Right atrium auricular region (tissue), 2 donors: ENCODE measurements around the gene UIMC1. TPM values are rescaled to one million over a fixed set of nuclear protein-coding genes. Genes with fewer than 3 reads are reported as not detected.
A peak's percentile ranks its signal among the peaks of the same experiment; 100 is the strongest.
"Not testable (repeated sequence)": the region's sequence is repeated elsewhere in the genome, so short reads cannot be mapped to it uniquely, and the experiment has no call there.

Experiments
- DNase-seq: peaks from one replicate; pipeline ENCODE4 v3.0.0-alpha.2; 2019; ENCODE audit warnings: low spot score
- H3K27ac ChIP-seq, 2 donors: fragments of 200-600 bp; sonication (generic); 1 replicate in 1 of 2; 2 replicates in 1 of 2; pipeline ENCODE4 v1.5.1; 2016 to 2019
- H3K27me3 ChIP-seq, 2 donors: fragments of 200-600 bp; sonication (generic); one replicate each; pipeline versions ENCODE4 v1.5.1 to v1.6.0; 2017 to 2019
- H3K36me3 ChIP-seq: fragments of 200-600 bp; sonication (generic); one replicate; pipeline ENCODE4 v1.5.1; 2016
- H3K4me1 ChIP-seq, 2 donors: fragments of 200-600 bp; sonication (generic); one replicate each; pipeline versions ENCODE4 v1.5.1 to v1.6.0; 2017 to 2019
- H3K4me3 ChIP-seq, 2 donors: fragments of 200-600 bp; sonication (generic); 1 replicate in 1 of 2; 2 replicates in 1 of 2; pipeline ENCODE4 v1.5.1; 2017 to 2019; ENCODE audit warnings: mild to moderate bottlenecking in 1 of 2, moderate library complexity in 1 of 2
- H3K9me3 ChIP-seq, 2 donors: fragments of 200-600 bp; sonication (generic); one replicate each; pipeline ENCODE4 v1.5.1; 2019
- total RNA-seq, 2 donors: library from RNA; depleted of rRNA; stranded (reverse); fragments of >200 nt; gene quantifications; one replicate each; pipeline ENCODE4 v1.1.0, GENCODE V29; 2016
- TF ChIP-seq, protein P1 (sequence below), 2 donors: fragments of 200-600 bp; sonication (generic); IDR thresholded peaks; one replicate each; pipeline ENCODE4 v1.5.1; 2019; ENCODE audit warnings: antibody characterized with exemption in 2 of 2

Gene UIMC1
- total RNA-seq, 2 donors from 2014 or later = 18.9 to 27.4 TPM

DNA sequence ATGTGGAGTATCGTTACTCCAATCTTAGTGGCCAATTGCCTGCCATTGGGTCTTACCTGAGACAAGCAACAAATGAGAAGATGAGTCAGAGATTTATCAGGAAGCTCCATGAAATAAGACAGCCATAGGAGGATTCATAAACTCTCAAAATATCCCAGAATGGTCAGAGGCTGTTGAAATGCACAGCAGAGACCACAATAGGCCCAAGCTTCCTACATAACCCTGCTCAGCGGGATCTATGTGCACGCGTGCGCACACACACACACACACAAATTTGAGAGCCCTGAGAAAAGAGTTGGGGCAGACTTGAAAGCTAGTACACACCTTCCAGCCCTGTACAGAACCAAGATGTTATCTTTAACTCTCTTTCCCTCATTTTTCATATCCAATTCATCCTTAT, 9.8 kb downstream of the UIMC1 start:
- TF ChIP-seq, protein P1, sequence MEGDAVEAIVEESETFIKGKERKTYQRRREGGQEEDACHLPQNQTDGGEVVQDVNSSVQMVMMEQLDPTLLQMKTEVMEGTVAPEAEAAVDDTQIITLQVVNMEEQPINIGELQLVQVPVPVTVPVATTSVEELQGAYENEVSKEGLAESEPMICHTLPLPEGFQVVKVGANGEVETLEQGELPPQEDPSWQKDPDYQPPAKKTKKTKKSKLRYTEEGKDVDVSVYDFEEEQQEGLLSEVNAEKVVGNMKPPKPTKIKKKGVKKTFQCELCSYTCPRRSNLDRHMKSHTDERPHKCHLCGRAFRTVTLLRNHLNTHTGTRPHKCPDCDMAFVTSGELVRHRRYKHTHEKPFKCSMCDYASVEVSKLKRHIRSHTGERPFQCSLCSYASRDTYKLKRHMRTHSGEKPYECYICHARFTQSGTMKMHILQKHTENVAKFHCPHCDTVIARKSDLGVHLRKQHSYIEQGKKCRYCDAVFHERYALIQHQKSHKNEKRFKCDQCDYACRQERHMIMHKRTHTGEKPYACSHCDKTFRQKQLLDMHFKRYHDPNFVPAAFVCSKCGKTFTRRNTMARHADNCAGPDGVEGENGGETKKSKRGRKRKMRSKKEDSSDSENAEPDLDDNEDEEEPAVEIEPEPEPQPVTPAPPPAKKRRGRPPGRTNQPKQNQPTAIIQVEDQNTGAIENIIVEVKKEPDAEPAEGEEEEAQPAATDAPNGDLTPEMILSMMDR (IDR thresholded peaks at IDR 0.05) = no peak
- no peak overlapping the region for H3K4me3 ChIP-seq
- H3K36me3 ChIP-seq = no peaks in the 10 kb centered on the region
- peaks cover 0 to 10% of the 10 kb centered on the region in 2 donors for H3K9me3 ChIP-seq
- no peak for DNase-seq
- H3K27ac ChIP-seq = peak overlapping the region in 1 of 2 donors; percentile 47
- no peaks in the 10 kb centered on the region for H3K27me3 ChIP-seq
- peaks cover 0 to 14% of the 10 kb centered on the region in 2 donors for H3K4me1 ChIP-seq

DNA sequence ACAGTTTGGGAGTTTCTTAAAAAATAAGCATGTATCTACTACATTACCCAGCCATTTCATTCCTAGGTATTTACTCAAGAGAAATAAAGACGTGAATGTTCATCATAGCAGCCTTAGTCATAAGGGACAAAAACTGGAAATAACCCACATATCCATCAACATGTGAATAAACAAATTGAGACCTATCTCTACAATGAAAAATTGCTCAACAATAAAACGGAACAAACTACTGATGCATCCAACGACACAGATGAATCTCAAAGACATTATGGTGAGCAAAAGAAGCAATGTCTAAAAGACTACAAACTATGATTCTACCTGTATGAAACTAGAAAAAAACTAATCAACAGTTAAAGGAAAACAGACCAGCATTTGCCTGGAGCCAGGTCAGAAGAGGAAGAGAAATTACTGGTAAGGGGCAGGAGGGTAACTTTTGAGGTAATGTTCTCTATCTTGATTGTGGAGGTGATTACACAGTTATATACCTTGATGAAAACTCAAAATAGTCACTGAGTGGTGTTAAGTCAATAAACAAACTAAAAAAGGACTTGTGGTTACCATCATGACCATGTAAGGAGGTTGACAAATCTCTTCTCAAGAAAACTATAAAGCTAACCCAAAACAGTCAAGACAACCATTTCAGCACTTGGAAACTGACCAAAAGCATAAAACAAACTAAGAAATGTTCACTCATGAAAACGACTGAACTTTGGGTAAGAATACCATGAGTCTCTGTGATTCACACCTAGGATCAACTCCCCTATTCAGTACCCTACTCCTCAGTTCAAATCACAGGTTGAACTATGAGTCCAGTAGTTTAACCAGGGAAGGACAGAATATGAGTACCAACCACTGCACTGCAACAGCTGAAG, 10.4 kb downstream of the UIMC1 start:
- Histone ChIP-seq H3K27me3 (no peaks in the 10 kb centered on the region), H3K27ac (peak overlapping the region in 1 of 2 donors; percentile 47), H3K9me3 (peaks cover 0 to 10% of the 10 kb centered on the region in 2 donors), H3K4me3 (no peak overlapping the region), H3K4me1 (peaks cover 0 to 14% of the 10 kb centered on the region in 2 donors), H3K36me3 (no peaks in the 10 kb centered on the region)
- TF ChIP-seq, protein P1 (IDR thresholded peaks at IDR 0.05) = no peak
- no peak for DNase-seq

DNA sequence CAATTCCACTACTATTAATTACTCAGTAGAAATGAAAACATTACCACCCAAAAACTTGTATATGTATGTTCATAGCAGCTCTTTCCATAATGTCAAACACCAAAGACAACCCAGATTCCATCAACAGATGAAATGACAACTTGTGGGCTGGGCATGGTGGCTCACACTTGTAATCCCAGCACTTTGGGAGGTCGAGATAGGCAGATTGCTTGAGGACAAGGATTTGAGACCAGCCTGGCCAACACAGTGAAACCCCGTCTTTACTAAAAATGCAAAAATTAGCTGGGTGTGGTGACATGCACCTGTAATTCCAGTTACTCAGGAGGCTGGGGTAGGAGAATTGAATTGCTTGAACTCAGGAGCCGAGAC, 11.5 kb downstream of the UIMC1 start:
- TF ChIP-seq, protein P1 (IDR thresholded peaks at IDR 0.05) = no peak
- Histone ChIP-seq H3K27ac (peak overlapping the region in 1 of 2 donors; percentile 10), H3K9me3 (peaks cover 0 to 10% of the 10 kb centered on the region in 2 donors), H3K36me3 (no peaks in the 10 kb centered on the region), H3K27me3 (no peaks in the 10 kb centered on the region), H3K4me1 (peaks cover 0 to 14% of the 10 kb centered on the region in 2 donors), H3K4me3 (no peak overlapping the region)
- no peak for DNase-seq

DNA sequence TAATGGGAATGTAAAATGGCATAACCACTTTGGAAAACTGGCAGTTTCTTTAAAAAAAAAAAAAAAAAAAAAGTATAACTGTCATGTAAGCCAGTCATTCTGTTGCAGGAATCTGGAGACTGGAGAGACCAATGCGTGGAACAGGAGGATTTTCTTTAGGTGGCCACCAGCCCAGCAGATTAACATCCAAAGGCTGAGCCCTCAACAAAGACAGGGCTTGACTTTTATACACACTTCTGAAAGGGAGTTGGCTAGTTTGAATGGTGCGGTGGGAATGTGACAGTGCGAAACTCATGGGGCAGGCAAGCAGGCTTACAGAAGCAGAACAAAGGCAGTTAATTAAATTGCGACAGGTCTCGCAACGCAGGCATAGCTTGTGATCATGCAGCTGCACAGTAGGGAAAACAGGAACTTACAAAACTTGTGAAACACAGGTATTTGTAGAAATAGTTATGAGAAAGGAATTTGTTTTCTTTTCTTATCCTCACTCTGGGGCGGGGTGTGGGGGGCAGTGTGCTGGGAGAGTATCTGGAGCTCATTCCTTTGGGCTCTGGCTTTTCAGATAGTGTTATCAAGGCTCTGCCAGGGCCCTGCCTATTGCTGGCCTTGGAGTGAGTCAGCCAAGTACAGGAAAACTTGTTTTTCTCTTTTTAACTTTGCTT, 12.0 kb downstream of the UIMC1 start:
- H3K27ac ChIP-seq = peak overlapping the region in 1 of 2 donors; percentile 10
- H3K4me3 ChIP-seq = no peak overlapping the region
- no peaks in the 10 kb centered on the region for H3K36me3 ChIP-seq
- TF ChIP-seq, protein P1 (IDR thresholded peaks at IDR 0.05) = no peak
- DNase-seq = peak; percentile 59
- H3K9me3 ChIP-seq = peaks cover 0 to 10% of the 10 kb centered on the region in 2 donors
- H3K27me3 ChIP-seq = no peaks in the 10 kb centered on the region
- H3K4me1 ChIP-seq = peaks cover 0 to 14% of the 10 kb centered on the region in 2 donors

DNA sequence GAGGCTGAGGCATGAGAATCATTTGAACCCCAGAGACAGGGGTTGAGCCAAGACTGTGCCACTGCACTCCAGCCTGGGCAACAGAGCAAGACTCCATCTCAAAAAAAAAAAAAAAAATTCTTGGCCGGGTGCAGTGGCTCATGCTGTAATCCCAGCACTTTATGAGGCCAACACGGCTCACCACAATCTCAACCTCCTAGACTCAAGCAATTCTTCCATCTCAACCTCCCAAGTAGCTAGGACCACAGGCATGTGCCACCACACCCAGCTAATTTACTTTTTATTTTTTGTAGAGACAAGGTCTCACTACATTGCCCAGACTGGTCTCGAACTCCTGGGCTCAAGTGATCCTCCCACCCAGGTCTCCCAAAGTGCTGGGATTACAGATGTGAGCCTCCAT, 13.5 kb downstream of the UIMC1 start:
- H3K4me3 ChIP-seq, H3K36me3 ChIP-seq, H3K27me3 ChIP-seq, H3K9me3 ChIP-seq, DNase-seq, H3K27ac ChIP-seq: not testable (repeated sequence)
- H3K4me1 ChIP-seq = peaks cover 0 to 14% of the 10 kb centered on the region in 2 donors

DNA sequence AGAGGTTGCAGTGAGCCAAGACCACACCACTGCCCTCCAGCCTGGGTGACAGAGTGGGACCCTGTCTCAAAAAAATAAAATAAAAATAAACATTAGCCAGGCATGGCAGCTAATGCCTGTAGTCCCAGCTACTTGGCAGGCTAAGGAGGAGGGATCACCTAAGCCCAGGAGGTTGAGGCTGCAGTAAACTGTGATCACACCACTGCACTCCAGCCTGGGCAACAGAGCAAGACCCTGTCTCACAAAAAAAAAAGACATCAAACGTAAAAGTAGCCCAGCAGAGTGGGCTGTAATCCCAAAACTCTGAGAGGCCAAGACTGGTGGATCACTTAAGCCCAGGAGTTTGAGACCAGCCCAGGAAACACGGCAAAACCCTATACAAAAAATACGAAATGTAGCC, 19.0 kb downstream of the UIMC1 start:
- Histone ChIP-seq H3K4me1 (no peaks in the 10 kb centered on the region), H3K27ac (no peak overlapping the region), H3K4me3 (no peak overlapping the region), H3K9me3 (no peaks in the 10 kb centered on the region), H3K27me3 (no peaks in the 10 kb centered on the region), H3K36me3 (no peaks in the 10 kb centered on the region)
- no peak for DNase-seq
- TF ChIP-seq, protein P1 (IDR thresholded peaks at IDR 0.05) = no peak
